Stomach (tissue), 9 donors: ENCODE results near the gene MPG. TPM values are rescaled to one million over a fixed set of nuclear protein-coding genes. Genes with fewer than 3 reads are reported as not detected.
A peak's percentile ranks its signal among the peaks of the same experiment; 100 is the strongest.

Experiments
- DNase-seq, 2 donors: peaks; one replicate each; pipeline versions ENCODE4 v3.0.0 to v3.0.0-alpha.2; 2013 to 2019
- H3K27ac ChIP-seq, 5 donors: fragments of 200-600 bp in 4 of 5; sonication (generic) in 4 of 5; one replicate each; pipeline ENCODE4 v1.5.1; 2013 to 2019; ENCODE audit warnings: mild to moderate bottlenecking in 1 of 5, moderate library complexity in 1 of 5
- H3K27me3 ChIP-seq, 3 donors: fragments of 200-600 bp; sonication (generic); one replicate each; pipeline ENCODE4 v1.5.1; 2017 to 2019; ENCODE audit warnings: mixed run types in 1 of 3
- H3K36me3 ChIP-seq, 4 donors: fragments of 200-600 bp; sonication (generic); 1 replicate in 3 of 4; 2 replicates in 1 of 4; pipeline ENCODE4 v1.5.1; 2016 to 2019
- H3K4me1 ChIP-seq, 4 donors: fragments of 200-600 bp; sonication (generic); one replicate each; pipeline ENCODE4 v1.5.1; 2016 to 2019
- H3K4me3 ChIP-seq, 4 donors: fragments of 200-600 bp; sonication (generic) in 3 of 4; one replicate each; pipeline ENCODE4 v1.5.1; 2016 to 2019; ENCODE audit warnings: mild to moderate bottlenecking in 1 of 4
- H3K9me3 ChIP-seq, 4 donors: fragments of 200-600 bp; sonication (generic); one replicate each; pipeline ENCODE4 v1.5.1; 2016 to 2019
- EP300 ChIP-seq: sonication (generic); formaldehyde crosslinking; IDR thresholded peaks from one replicate; pipeline ENCODE4 v1.6.1; 2017; ENCODE audit warnings: antibody characterized with exemption
- POLR2A ChIP-seq, 4 donors: fragments of 450-650 bp; IDR thresholded peaks; one replicate each; pipeline ENCODE4 v1.6.1; 2016; ENCODE audit warnings: antibody characterized with exemption in 4 of 4, control low read depth in 2 of 4, mild to moderate bottlenecking in 1 of 4, moderate library complexity in 1 of 4
- POLR2AphosphoS5 ChIP-seq, 3 donors: sonication (generic); formaldehyde crosslinking; IDR thresholded peaks; one replicate each; pipeline ENCODE4 v1.6.1; 2016; ENCODE audit warnings: antibody characterized with exemption in 3 of 3
- WGBS, 5 donors: extraction: QIAGEN DNeasy Blood & Tissue Kit in 3 of 5; methylation state at CpG; one replicate each; pipeline versions ENCODE4 v1.1.5 to v1.1.7; 2013 to 2018; 5-methylcytosine and 5-hydroxymethylcytosine counted together
- intact Hi-C: fragments of 100-400 bp; cut with DNase I; formaldehyde crosslinking; loops from one replicate; pipeline ENCODE4 v1.15.1; 2023; ENCODE audit warnings: low total_unique reads
- polyA plus RNA-seq, 3 donors: library from polyadenylated mRNA; stranded (reverse); fragments of 200-250 nt; gene quantifications; one replicate each; pipeline ENCODE4 v1.2.3, GENCODE V29; 2013
- total RNA-seq, 5 donors: library from RNA; depleted of rRNA; stranded (reverse); fragments of >200 nt; gene quantifications; one replicate each; pipeline versions ENCODE4 v1.1.0 to v1.2.3, GENCODE V29; 2014 to 2016
- TF ChIP-seq, protein P1 (sequence below), 7 experiments: fragments of 450-650 bp in 4 of 7; fragments of 200-600 bp in 3 of 7; sonication (generic) in 3 of 7; IDR thresholded peaks; one replicate each; pipeline ENCODE4 v1.5.1; 2016 to 2019; ENCODE audit warnings: antibody characterized with exemption in 7 of 7, control low read depth in 2 of 7, mild to moderate bottlenecking in 1 of 7
- donor health status: healthy with polysubstance abuse.
- donor health status: Bipolar disorder and iron deficiency.
- donor health status: healthy.

Gene MPG
- total and polyA plus RNA-seq, 8 donors = 33.3 to 112 (median 89.3) TPM

DNA sequence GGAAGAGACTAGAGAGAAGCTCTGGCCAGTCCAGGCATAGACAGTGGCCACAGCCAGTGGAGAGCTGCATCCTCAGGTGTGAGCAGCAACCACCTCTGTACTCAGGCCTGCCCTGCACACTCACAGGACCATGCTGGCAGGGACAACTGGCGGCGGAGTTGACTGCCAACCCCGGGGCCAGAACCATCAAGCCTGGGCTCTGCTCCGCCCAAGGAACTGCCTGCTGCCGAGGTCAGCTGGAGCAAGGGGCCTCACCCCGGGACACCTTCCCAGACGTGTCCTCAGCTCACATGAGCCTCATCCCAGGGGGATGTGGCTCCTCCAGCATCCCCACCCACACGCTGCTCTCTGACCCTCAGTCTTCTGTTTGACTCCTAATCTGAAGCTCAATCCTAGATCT lies 8.8 kb upstream of the MPG start:
- Histone ChIP-seq H3K4me3 (no peak overlapping the region), H3K9me3 (no peaks in the 10 kb centered on the region), H3K4me1 (peaks cover 25 to 80% (median 67%) of the 10 kb centered on the region in 4 donors), H3K27me3 (peaks cover 0 to 28% (median 0%) of the 10 kb centered on the region in 3 donors), H3K27ac (peak overlapping the region in 1 of 5 donors; percentile 34), H3K36me3 (peaks cover 6 to 9% (median 7%) of the 10 kb centered on the region in 4 donors)
- no peak for DNase-seq
- WGBS, 5 donors = 47 to 72% (median 65%) methylated on average over 5 to 8 of the region's 8 CpGs
- TF ChIP-seq, protein P1, sequence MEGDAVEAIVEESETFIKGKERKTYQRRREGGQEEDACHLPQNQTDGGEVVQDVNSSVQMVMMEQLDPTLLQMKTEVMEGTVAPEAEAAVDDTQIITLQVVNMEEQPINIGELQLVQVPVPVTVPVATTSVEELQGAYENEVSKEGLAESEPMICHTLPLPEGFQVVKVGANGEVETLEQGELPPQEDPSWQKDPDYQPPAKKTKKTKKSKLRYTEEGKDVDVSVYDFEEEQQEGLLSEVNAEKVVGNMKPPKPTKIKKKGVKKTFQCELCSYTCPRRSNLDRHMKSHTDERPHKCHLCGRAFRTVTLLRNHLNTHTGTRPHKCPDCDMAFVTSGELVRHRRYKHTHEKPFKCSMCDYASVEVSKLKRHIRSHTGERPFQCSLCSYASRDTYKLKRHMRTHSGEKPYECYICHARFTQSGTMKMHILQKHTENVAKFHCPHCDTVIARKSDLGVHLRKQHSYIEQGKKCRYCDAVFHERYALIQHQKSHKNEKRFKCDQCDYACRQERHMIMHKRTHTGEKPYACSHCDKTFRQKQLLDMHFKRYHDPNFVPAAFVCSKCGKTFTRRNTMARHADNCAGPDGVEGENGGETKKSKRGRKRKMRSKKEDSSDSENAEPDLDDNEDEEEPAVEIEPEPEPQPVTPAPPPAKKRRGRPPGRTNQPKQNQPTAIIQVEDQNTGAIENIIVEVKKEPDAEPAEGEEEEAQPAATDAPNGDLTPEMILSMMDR (IDR thresholded peaks at IDR 0.05) = no peak
- TF ChIP-seq POLR2AphosphoS5 (IDR thresholded peaks at IDR 0.05) (no peak), EP300 (no peak), POLR2A (IDR thresholded peaks at IDR 0.05) (no peak)
- intact Hi-C loops = loop anchor here (2.0 kb wide), 1 partner anchor 28 kb away; no protein-coding TSS in a partner anchor

DNA sequence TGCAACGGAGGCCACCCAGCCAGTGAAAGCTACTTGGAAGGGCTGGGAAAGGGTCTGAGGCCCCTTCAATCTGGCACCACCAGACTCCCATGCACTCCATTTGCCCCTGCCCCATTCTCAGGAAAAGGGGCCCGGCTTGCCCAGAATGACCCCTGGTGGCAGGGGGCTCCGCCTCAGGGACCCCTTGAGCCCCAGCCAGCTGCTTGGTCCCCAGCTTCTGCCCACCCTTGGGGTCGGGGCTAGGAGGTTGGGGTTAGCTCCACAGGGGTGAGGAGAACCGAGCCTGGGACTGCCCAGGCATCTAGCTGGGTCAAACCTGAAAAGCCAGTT lies 6.8 kb upstream of the MPG start:
- DNase-seq = no peak
- intact Hi-C loops = no loop called here
- H3K27ac ChIP-seq = peak overlapping the region in 4 of 5 donors; percentile 85 to 96 (median 90)
- H3K27me3 ChIP-seq = peaks cover 0 to 28% (median 0%) of the 10 kb centered on the region in 3 donors
- peak overlapping the region; percentile 57 to 73 (median 68) for H3K4me3 ChIP-seq
- no peaks in the 10 kb centered on the region for H3K9me3 ChIP-seq
- no peaks in the 10 kb centered on the region for H3K36me3 ChIP-seq
- TF ChIP-seq EP300 (no peak), POLR2AphosphoS5 (IDR thresholded peaks at IDR 0.05) (no peak), POLR2A (IDR thresholded peaks at IDR 0.05) (no peak)
- TF ChIP-seq, protein P1 (IDR thresholded peaks at IDR 0.05) = no peak
- H3K4me1 ChIP-seq = peaks cover 35 to 85% (median 73%) of the 10 kb centered on the region in 4 donors
- WGBS, 5 donors = 36 to 60% (median 43%) methylated on average over 2 to 5 of the region's 5 CpGs

DNA sequence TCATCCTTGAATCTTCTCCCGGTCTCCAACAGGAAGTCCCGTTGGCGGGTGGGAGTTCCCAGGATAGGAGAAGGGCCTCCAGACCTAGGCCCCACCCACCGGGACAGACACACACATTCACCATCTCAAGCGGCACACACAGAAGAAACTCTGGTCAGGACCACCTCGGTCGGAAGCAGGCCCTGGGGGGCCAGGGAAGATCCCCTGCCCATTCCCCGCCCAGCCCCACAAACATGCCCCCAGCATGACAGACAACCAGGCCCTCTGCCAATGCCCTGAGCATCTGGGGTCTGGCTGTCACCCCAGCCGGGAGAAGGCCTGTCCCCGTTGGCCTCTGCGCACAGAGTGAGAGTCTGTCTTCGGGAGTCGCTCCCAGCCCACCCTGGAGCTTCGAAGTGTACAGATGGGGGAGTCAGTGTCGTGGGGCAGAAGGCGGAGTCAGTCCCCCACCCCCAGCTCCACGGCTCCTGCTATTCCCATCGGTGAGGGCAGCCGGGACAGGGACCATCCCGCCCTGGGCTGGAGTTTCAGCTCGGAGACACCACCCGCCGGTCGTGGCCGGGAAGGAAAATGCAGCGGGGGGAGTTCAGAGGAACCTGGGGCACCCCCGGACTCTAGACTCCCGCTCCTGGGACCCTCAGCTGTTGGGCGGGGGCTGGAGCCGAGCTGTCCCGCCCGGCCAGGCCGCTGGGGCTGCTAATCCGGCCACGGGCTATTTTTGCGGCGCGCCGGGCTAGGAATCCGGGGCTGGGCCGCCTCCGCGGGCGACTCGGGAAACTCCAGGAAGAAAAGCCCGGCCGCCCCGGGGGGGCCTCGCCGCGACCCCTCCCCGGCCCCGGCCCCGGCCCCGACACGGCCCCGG lies 6.3 kb upstream of the MPG start:
- H3K36me3 ChIP-seq = no peaks in the 10 kb centered on the region
- WGBS, 5 donors = 4 to 11% (median 7%) methylated on average over 23 to 57 of the region's 57 CpGs
- DNase-seq = peak; percentile 57 to 92
- intact Hi-C loops = no loop called here
- peaks cover 0 to 28% (median 0%) of the 10 kb centered on the region in 3 donors for H3K27me3 ChIP-seq
- peak overlapping the region; percentile 48 to 96 (median 89) for H3K27ac ChIP-seq
- H3K4me3 ChIP-seq = peak overlapping the region; percentile 57 to 73 (median 68)
- no peaks in the 10 kb centered on the region for H3K9me3 ChIP-seq
- H3K4me1 ChIP-seq = peaks cover 41 to 85% (median 73%) of the 10 kb centered on the region in 4 donors
- TF ChIP-seq EP300 (no peak), POLR2AphosphoS5 (IDR thresholded peaks at IDR 0.05) (peak in 1 of 3 donors; percentile 22)

DNA sequence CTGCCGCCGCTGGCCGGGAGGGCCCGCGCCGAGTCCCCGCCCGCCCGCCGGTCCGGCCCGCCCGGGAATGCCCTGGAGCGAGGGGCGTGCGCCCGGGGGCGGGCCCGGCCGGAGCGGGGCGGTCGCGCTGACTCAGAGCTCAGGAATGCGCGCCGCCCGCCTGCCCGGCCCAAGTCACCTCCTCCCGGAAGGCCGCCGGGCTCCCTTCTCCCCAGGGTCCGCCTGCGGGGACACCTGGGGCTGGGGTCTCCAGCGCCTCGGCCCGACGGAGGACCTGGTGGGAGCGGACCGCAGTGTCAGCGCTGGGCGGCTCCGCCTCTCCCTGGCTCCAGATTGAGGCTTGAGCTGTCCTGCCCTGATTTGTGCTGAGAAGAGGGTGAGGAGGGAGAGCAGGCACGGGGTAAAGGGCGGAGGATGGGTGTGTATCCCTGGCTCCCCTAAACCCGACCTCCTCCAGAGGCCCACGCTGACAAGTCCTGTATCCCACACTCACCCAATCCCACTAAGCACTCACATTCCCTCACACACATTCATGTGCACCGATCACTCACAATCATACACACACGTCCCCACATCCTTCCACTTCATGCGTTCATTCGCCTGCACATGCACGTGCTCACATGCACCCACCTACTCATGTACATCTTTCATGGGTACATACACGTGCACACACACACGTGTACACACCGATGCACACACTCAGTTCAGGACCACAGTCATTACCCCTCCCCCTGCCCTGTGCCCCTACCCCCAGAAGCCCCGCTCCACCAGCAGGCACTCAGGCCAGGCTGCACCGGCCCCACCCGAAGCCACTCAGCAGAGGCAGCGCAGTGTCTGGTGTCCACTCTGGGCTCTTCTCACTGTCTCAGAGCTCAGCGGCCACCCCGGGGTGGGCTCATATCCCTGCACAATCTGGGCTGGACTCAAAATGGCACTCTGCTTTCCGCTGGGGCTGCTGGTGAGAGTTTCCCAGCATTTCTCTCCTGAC lies 5.2 kb upstream of the MPG start, which contains the start of gene RHBDF1:
Gene RHBDF1, minus strand, starts transcription at position 71 of the 988 bp plus-strand sequence. CDS start 7,616 bp downstream, outside the sequence.
- H3K36me3 ChIP-seq = no peaks in the 10 kb centered on the region
- TF ChIP-seq POLR2AphosphoS5 (IDR thresholded peaks at IDR 0.05) = no peak
- TF ChIP-seq, protein P1 (IDR thresholded peaks at IDR 0.05) = no peak
- TF ChIP-seq POLR2A (IDR thresholded peaks at IDR 0.05) = no peak
- TF ChIP-seq EP300 = no peak
- H3K4me1 ChIP-seq = peaks cover 51 to 86% (median 77%) of the 10 kb centered on the region in 4 donors
- peak within 1 kb of the TSS; percentile 48 to 96 (median 89) for H3K27ac ChIP-seq
- peak; percentile 69 to 91 for DNase-seq
- H3K9me3 ChIP-seq = no peaks in the 10 kb centered on the region
- H3K4me3 ChIP-seq = peak within 1 kb of the TSS; percentile 57 to 73 (median 68)
- 14 to 32% (median 25%) methylated on average over 37 to 62 of the region's 62 CpGs for WGBS, 5 donors
- H3K27me3 ChIP-seq = peaks cover 0 to 28% (median 0%) of the 10 kb centered on the region in 3 donors
- intact Hi-C loops = no loop called here
